NCI-H774 (cell line): Measurements from ENCODE around the gene EVX2.
A peak's percentile ranks its signal among the peaks of the same experiment; 100 is the strongest.

ENCODE experiments used
- DNase-seq: peaks from one replicate; lab custom pipeline; 2025; lab: John Stamatoyannopoulos, UW

The EVX2 gene

DNA sequence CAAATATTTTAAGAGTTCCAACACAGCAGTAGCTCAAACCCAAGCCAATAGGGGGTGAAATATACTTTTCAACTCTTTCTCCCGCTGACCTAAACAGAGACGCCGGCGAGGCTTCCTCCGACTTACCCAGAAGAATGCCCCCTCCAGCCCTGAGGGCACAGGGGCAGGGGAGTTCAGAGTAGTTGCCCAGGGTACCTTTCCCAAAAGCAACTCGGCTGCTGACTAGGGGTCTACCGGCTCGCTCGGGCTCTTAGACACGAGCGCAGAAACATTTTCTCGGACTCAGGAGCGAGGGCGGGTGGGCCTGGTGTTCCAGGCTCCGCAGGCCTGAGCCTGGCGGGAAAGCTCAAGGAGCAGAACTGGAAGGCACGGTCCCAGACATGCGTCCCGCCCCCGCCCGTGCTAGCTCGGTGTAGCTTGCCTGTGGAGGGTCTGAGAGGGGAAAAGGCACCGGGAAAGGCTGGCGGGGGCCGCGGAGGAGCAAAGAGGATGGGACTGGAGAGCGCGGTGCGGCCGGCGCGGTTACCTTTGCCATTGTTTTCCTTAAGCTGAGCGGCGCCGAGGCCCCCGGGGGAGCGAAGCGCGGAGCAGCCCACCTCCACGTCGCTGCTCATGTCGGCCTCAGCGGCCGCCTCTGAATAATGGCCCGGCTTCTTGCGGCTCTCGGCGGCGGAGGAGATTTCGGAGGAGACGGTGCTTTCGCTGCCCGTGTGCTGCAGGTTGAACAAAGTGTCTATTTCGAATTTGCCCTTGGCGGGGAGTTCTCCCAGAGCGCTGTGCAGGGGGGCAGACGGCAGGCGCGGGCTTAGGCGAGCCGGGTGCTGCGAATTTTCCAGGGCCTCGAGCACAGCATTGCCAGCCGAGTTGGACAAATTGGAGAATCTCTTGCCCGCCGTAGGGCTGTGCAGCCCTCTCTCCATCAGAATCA, 674 bp downstream of the EVX2 start:
- no peak for DNase-seq

- DNase-seq: no peak
Observed at GRCh38 chr2:176082525-176082823, 1.3 kb downstream of the EVX2 start.

DNA sequence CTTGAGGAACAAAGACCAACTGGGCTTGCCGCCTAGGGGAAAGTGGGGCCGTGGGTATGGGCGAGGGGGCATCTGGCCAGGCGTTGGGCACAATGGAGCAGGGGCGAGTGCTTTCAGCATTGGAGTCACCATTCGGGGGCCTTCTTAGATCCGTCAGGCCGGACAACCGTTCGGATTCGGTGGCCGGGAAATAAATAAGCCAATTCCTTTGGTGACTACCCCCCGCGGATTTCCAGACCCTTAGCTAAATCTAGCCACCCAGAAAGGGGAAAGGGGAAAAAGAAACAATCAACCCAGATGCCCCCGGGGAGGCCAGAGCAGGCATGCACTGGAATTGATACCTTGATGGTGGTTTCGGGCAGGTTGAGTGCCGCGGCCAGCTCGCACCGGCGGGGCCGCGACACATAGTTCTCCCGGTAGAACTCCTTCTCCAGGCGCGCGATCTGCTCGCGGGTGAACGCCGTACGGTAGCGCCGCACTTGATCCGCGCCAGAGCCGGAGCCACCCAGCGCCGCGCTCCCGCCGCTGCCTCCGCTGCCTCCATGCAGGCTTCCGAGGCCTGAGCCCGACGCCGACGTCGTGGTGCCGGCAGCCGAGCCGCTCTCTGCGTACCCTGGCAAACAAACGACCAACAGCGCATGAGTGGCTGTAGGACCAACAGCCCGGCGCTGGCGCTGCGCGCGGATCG, 1.8 kb downstream of the EVX2 start:
- no peak for DNase-seq

DNA sequence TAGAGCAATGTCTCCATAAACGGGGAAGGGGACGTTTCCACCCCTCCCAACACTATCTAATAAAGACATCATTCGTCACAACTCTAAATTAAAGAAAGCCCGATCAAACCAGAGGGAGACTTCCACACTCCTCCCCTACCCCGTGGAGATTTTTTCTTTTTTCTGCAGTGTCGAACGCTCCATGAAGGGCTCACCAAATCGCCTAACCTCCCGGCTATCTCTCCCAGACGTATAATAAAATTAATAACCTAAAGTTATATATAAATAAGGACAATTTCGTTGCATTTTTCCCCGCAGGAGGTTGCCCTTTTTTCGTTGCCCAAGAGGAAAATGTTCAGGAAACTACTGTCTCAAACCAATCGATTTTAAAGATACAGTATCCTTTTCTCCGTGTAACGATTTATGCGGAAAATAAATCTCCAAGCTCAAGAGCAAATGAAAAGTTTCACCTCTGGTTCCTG, 2.4 kb downstream of the EVX2 start:
- no peak for DNase-seq

- DNase-seq: no peak
Observed at GRCh38 chr2:176080540-176081375, 3.0 kb downstream of the EVX2 start.

- peak; percentile 86 for DNase-seq
Observed at GRCh38 chr2:176079831-176080539, 3.8 kb downstream of the EVX2 start.

DNA sequence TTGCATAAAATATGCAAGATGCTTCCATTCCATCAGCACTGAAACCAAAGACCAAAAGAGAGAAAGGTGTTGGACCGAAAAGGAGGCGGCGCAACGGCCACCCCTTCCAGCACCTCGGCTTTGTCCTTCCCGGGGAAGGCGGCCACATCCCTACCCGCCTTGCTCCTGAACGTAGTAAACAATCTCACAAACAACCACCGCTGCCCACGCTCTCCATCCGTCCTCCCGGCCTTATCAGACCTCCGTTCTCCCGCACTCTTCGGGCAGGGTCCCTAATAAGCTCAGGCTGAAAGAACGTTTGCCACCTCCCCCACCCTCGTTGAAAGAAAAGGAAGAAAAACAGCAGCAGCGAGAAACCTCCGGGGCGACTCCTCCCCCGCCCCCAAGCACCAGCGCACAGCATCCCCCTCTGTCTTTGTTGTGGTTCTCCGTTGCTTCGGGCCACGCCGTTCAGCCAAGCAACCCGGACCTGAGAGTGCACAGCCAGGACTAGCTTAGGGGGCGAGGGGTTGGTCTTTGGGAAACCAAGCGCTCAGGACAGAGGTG, 4.4 kb downstream of the EVX2 start:
- peak; percentile 40 for DNase-seq

DNA sequence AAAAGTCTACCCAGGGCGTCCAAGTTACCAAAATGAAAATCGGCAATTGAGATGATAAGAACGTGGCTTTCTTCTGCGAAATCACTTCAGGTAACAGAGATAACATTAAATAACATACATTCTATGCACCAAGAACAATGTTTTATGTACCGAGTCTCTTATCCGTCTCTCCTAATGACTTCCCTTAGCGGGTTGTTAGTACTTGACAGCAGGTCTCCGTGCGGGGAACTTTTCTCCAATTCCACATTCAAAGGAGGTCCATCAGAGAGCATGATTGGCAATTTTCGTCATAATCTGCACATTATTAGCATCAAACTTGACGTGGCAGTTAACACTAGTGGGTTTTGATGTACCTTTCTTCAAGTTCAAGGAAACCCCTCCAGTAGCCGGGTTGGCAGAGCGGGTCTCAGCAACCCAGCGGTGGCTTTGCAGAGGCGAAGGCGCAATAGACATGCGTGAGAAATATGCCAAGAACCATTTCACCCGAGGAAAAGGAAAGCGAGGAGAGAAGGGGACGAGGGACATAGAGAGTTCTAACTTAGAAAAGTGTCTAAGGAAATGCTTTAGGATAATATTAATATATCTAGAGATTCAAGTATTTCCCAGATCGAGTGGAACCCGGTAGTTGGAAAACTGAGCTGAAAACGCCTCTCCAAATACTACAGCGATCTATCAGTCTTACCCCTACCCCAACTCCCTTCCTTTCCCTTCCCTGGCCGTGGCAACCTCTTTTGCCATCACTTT, 5.0 kb downstream of the EVX2 start:
- no peak for DNase-seq

GRCh38 chr2:176076796-176077195, 7.0 kb downstream of the EVX2 start:
- DNase-seq: no peak

DNA sequence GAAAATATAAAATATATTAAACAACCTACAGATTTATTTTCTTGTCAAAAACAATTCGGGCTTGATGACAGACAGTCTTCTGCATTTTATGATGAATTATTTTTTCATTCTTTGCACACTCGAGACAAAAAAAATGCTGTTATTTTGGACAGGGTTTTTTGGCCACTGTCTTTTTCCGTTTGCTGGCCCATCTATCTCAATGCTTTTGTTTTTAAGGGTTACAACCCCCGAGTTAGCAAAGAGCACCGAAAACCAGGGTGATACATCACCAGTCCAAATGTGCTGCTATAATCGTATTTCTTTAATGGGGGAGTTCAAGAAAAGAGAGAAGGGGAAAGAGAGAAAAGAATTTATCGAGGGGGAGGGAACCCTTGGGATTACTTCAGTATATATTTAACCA, 7.7 kb downstream of the EVX2 start:
- no peak for DNase-seq

DNA sequence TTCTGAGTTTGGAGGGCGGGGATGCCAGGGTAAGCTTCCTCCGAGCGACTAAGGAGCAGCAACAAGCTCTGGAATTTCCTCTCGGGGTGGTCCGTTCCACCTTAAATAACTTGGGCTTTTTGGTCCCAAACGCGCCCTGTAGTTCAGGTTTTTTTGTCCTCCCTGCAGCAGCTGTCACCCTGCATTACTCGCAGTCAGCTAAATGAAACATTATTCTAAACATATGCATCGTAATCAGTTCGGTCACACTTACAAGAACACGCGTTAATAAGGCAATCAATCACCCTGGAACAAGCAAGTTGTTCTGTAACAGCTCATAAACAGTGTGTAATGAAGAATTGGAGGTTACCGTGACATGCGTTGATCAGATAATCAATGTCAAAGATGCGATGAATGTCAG, 8.3 kb downstream of the EVX2 start:
- DNase-seq: no peak

DNA sequence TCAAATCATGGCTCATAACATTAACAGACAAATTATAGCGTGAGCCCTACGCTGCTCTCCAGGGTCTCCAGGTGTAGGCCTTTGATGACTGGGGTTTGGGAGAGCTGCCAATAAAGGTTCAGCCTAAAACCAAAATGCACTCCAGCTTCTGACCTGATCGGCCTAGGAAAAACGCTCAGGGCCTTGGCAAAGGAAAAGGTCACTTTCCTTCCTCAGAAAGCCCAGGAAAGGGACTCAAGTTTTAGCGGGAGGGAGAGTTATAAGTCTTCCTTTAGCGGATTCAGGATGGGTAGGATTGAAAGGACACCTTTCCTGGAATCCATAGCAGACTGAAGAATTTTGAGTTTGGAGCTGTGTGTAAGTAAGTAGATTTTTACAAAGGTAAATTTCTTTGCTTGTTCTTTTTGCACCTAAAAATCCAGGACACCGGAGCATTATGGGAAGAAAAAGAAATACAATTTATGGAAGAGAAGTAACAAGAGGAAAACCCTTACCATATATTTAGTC, 8.8 kb downstream of the EVX2 start:
- DNase-seq: no peak

DNA sequence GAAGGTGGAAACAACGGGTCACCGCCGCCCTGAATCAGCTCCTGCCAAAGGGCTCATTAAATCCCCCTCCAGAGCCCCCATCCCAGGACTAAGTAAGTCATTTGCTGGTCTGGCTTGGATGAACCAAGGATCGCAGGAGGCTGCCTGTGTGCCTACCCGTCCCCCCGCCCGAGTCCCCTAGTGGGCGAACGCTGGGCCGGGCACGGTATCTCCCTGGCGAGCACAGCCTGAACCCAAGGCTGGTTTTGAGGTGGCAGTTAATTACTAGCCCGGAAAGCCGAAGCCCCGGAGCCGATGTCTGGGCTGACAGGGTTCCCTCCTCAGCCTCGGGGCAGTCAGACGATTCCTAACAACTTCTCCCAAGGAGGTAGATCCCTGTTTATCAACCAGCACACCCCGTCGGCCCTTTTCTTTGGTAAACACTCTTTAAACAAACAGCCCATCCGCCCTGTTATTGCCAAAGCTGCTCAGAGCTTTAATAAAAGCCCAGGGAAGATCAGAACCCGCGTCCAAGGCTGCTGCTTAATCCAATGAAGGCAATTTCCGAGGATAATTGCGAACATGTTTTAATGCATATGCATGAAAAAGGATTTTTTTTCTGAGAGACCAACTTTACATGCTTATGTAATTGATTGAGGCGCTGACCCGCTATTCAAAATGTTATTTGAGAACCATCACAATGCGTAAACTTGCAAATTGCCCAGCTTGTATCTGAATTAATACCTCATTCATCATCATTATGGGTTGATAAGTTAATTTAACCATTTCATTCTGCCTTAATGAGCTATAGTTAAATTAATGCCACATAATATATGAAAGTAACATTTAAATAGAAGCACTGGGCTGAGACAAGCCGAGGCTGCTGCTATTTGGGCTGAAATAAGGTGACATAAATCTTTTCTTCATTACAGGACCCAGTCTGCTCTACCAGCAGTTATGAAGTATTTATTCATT, 10.5 kb downstream of the EVX2 start:
- no peak for DNase-seq

- no peak for DNase-seq
Observed at GRCh38 chr2:176072292-176072669, 11.5 kb downstream of the EVX2 start.

DNA sequence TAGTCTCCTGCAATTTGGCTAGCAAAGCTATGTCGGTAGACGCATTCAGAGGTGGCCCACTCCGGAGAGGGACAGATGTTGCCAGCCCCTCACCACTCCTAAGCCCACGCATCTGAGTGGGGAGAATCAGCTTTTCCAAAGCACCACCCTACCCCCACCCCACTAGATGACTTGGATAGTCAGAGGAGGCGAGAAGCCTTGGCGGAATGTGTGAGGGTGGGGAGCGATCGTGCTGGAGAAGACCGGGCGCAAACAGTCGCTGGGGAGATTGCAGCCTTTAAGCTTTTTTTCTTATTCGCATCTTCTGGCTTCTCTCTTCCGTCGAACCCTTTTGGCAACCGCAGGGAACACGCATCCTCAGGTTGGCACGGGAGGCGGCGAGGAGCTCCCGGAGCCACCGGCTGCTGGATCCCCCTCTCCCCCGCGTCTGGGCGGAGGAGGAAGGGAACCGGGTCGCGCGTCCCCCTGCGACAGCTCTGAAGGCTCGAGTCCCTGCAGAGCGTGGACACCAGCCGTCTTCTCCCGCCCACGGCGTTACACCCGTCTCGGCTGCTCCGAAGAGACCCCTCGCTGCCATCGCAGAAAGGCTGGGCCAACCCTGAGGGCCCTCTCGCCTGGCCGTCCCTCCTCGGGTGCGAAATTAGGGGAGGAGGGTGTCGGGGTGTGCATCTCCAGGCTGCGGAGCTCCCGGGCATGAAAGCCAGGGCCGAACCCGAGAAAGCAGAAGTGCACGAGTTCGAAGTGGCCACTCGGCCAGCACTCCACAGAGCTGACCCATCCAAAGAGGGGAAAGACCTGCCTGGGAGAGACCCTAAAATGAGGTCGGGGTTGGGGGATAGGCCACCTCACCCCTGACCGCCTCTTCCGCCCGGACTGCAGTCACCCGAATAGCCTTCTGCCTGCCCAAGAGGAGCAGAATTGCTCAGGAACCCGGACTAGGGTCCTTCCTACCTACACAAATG, 12.2 kb downstream of the EVX2 start:
- no peak for DNase-seq

GRCh38 chr2:176068419-176068832, 15.3 kb downstream of the EVX2 start:
- no peak for DNase-seq

DNA sequence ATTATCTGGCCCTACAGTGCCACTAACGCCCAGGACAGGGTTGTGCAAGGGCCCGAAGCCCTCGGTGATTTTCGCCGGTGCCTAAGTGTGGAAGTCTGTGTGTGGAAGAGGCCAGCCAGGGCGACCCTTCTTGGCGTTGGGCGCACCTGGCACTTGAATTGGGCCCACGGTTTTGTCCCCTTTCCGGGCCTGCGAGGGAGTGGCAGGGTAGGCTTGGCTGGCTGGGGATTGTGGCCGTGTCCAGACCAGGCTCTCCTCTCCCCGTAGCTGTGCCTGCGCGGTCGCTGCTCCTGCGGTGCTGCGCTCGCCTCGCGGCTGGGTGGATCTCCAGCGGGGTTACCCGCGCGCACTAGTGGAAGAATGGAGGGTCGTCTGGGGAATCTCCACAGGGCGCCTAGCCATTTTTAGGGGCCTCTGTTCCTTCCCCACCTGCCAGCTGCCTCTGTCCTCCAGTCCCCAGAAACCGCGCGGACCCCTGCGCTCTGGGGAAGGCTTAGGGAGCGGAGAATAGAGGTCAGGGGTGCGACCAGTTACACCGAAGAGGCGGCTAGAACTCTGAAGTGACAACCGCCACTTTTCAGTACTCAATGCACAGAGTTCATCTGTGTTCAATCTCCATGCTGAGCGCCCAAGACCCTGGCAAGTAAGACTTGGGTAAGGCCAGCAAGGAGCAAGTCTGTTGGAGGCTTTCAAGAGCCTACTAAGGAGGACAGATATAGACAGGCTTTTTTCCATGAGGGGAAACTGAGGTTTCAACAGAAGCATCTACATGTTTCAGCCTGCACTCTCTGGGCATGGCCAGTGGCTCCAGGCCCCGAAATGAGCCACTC, 16.0 kb downstream of the EVX2 start:
- DNase-seq: no peak
